Activated CD4-positive, alpha-beta T cell treated with anti-CD3 and anti-CD28 coated beads, Interleukin-2, amount 50 U/mL, for 1 hour (primary cell): ENCODE results near the gene RTL10.

ENCODE experiments used
- DNase-seq: peaks from one replicate; pipeline ENCODE4 v3.0.0-alpha.2; 2020

The RTL10 gene

GRCh38 chr22:19875531-19876313 lies 21.0 kb upstream of the RTL10 start:
- DNase-seq = no peak

GRCh38 chr22:19875061-19875530 lies 20.4 kb upstream of the RTL10 start:
- no peak for DNase-seq

- DNase-seq = peak; percentile 34
Observed at GRCh38 chr22:19874307-19875060, 19.8 kb upstream of the RTL10 start.

GRCh38 chr22:19873960-19874306 lies 19.3 kb upstream of the RTL10 start:
- DNase-seq = no peak

- DNase-seq = no peak
Observed at GRCh38 chr22:19873138-19873959, 18.7 kb upstream of the RTL10 start.

GRCh38 chr22:19872779-19873137 lies 18.1 kb upstream of the RTL10 start:
- DNase-seq = no peak

GRCh38 chr22:19871845-19872778 lies 17.4 kb upstream of the RTL10 start:
- no peak for DNase-seq

- DNase-seq = no peak
Observed at GRCh38 chr22:19871023-19871844, 16.6 kb upstream of the RTL10 start.

- no peak for DNase-seq
Observed at GRCh38 chr22:19870153-19871022, 15.7 kb upstream of the RTL10 start.

- DNase-seq = no peak
Observed at GRCh38 chr22:19869497-19870152, 15.0 kb upstream of the RTL10 start.

- DNase-seq = no peak
Observed at GRCh38 chr22:19868773-19869471, 14.2 kb upstream of the RTL10 start.

- DNase-seq = no peak
Observed at GRCh38 chr22:19868333-19868732, 13.7 kb upstream of the RTL10 start.

- no peak for DNase-seq
Observed at GRCh38 chr22:19867617-19868016, 12.9 kb upstream of the RTL10 start.

- DNase-seq = no peak
Observed at GRCh38 chr22:19866665-19867009, 12.0 kb upstream of the RTL10 start.

GRCh38 chr22:19865141-19865829 lies 10.6 kb upstream of the RTL10 start:
- no peak for DNase-seq

- DNase-seq = no peak
Observed at GRCh38 chr22:19864538-19865106, 9.9 kb upstream of the RTL10 start.

- DNase-seq = no peak
Observed at GRCh38 chr22:19863571-19863970, 8.9 kb upstream of the RTL10 start.

GRCh38 chr22:19862619-19863246 lies 8.1 kb upstream of the RTL10 start:
- no peak for DNase-seq
